OCI-LY3 (cell line): ENCODE results near the gene RSPH9.

Source experiments
- H2AFZ ChIP-seq: fragments of 200-600, 300-600 bp; shearing (Covaris generic); 2 replicates; pipeline ENCODE4 v1.6.0; 2014; ENCODE audit warnings: antibody characterized with exemption, low read depth, low read length
- H3K27ac ChIP-seq: fragments of 200-600, 300-600 bp; sonication (generic); 2 replicates; pipeline ENCODE4 v1.5.1; 2014; ENCODE audit warnings: mild to moderate bottlenecking, low read length, moderate library complexity, mixed read lengths
- H3K27me3 ChIP-seq: fragments of 200-600, 300-600 bp; sonication (generic); 2 replicates; pipeline ENCODE4 v1.6.1; 2014; ENCODE audit warnings: low read depth, low read length, mixed read lengths
- H3K36me3 ChIP-seq: fragments of 200-600, 300-600 bp; sonication (generic); replicated peaks from 2 replicates; pipeline ENCODE3; 2014; ENCODE audit warnings: low read depth, low read length, mixed read lengths
- H3K4me1 ChIP-seq: fragments of 300-600, 200-600 bp; sonication (generic); 2 replicates; pipeline ENCODE4 v1.6.1; 2014; ENCODE audit warnings: low read length, mixed read lengths
- H3K4me2 ChIP-seq: fragments of 200-600, 300-600 bp; sonication (generic); 2 replicates; pipeline ENCODE4 v1.6.1; 2014; ENCODE audit warnings: low read length, mixed read lengths
- H3K4me3 ChIP-seq: fragments of 300-600, 200-600 bp; sonication (generic); 2 replicates; pipeline ENCODE4 v1.5.1; 2014; ENCODE audit warnings: antibody characterized with exemption, mild to moderate bottlenecking, low read length, moderate library complexity
- H3K79me2 ChIP-seq: fragments of 300-600, 200-600 bp; shearing (Covaris generic); 2 replicates; pipeline ENCODE4 v1.6.1; 2014; ENCODE audit warnings: mild to moderate bottlenecking, low read length, mixed read lengths
- H3K9ac ChIP-seq: fragments of 300-600, 200-600 bp; shearing (Covaris generic); 2 replicates; pipeline ENCODE4 v1.6.0; 2014; ENCODE audit warnings: mild to moderate bottlenecking, low read length, moderate library complexity
- H3K9me3 ChIP-seq: fragments of 200-600, 300-600 bp; shearing (Covaris generic); 2 replicates; pipeline ENCODE4 v1.6.1; 2014; ENCODE audit warnings: low read length, mixed read lengths; ENCODE audit not compliant: insufficient read depth
- H4K20me1 ChIP-seq: fragments of 200-600, 300-600 bp; sonication (generic); 2 replicates; pipeline ENCODE4 v1.6.1; 2016; ENCODE audit warnings: low read length, mixed read lengths; ENCODE audit not compliant: insufficient read depth
- CTCF ChIP-seq: fragments of 200-600, 300-600 bp; sonication (generic); IDR thresholded peaks from 2 replicates; pipeline ENCODE4 v1.5.1; 2014; ENCODE audit warnings: antibody characterized with exemption, low read length, low read depth
- EZH2phosphoT487 ChIP-seq: fragments of 200-600 bp; shearing (Covaris generic); IDR thresholded peaks from 2 replicates; pipeline ENCODE4 v1.6.1; 2018; ENCODE audit warnings: antibody characterized with exemption, mixed run types, low read depth

RSPH9 gene

GRCh38 chr6:43668151-43669028, 23.6 kb downstream of the RSPH9 start:
- peak overlapping the region; percentile 35; the same call in 1 of the 2 replicates for H3K9ac ChIP-seq
- H3K27me3 ChIP-seq = no peaks in the 10 kb centered on the region
- H2AFZ ChIP-seq = no peak overlapping the region
- no peaks in the 10 kb centered on the region for H3K79me2 ChIP-seq
- no peak for TF ChIP-seq EZH2phosphoT487
- TF ChIP-seq CTCF = peak; percentile 91
- H4K20me1 ChIP-seq = no peaks in the 10 kb centered on the region
- H3K9me3 ChIP-seq = no peaks in the 10 kb centered on the region
- H3K36me3 ChIP-seq = peaks cover 22% of the 10 kb centered on the region
- peaks cover 31% of the 10 kb centered on the region for H3K4me1 ChIP-seq
- peak overlapping the region; percentile 16; the same call in 1 of the 2 replicates for H3K27ac ChIP-seq
- peak overlapping the region; percentile 74 for H3K4me2 ChIP-seq
- H3K4me3 ChIP-seq = peak overlapping the region; percentile 49; the same call in 1 of the 2 replicates

DNA sequence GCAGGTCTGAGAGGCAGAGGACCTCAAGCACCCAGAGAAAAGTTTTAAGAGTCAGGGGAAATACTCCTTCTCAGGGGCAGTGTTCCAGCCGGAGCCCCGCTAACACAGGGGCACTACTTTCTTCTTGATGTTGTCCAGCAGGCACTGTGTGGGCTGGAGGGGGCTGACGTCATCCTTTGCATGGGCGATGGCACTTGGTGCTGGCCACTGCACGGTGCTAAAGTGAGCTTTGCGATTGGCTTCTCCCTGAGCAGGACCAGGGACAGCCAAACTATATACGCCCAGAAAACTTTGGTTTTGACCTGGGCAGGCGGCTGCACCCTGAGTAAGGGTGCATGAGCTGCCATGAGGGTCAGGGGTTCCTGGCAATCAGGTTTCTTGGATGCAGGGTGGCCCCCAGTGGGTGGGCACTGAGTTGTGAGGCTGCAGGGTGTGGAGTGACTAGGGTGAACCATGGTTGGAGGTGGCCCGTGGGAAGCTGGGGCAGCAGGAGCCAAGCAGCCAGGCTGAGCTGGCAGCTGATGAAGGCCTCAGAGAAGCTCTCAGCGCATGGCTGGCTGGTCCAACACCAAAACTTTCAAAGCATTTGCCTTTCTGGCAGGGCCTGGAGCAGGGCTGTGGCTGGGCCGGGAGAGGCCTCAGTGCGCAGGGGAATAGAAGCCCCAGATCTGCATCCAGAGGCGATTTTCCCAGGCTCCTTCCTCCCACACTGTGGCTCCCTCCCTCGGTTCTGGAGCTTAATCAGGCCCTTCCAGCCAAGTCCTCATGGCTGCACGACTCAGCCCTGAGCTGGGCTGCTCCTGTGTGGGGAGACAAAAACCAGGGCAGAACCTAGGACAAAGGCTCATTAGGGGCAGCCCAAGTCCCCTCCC, 24.4 kb downstream of the RSPH9 start:
- no peak overlapping the region for H3K4me3 ChIP-seq
- no peak overlapping the region for H2AFZ ChIP-seq
- TF ChIP-seq EZH2phosphoT487 (no peak), CTCF (no peak)
- no peaks in the 10 kb centered on the region for H3K27me3 ChIP-seq
- H3K4me2 ChIP-seq = peak overlapping the region; percentile 74; the same call in 1 of the 2 replicates
- no peak overlapping the region for H3K9ac ChIP-seq
- H3K27ac ChIP-seq = no peak overlapping the region; the same call in 1 of the 2 replicates
- no peaks in the 10 kb centered on the region for H3K79me2 ChIP-seq
- H3K4me1 ChIP-seq = peaks cover 31% of the 10 kb centered on the region
- peaks cover 30% of the 10 kb centered on the region for H3K36me3 ChIP-seq
- H3K9me3 ChIP-seq = no peaks in the 10 kb centered on the region
- H4K20me1 ChIP-seq = no peaks in the 10 kb centered on the region

- no peak for TF ChIP-seq CTCF
- TF ChIP-seq EZH2phosphoT487 = no peak
- H3K27me3 ChIP-seq = no peaks in the 10 kb centered on the region
- H2AFZ ChIP-seq = no peak overlapping the region
- peaks cover 38% of the 10 kb centered on the region for H3K36me3 ChIP-seq
- H4K20me1 ChIP-seq = 0 out of 2 replicates have a peak, but pooled peaks cover 6% of the 10 kb centered on the region
- no peak overlapping the region for H3K4me2 ChIP-seq
- H3K4me1 ChIP-seq = peaks cover 31% of the 10 kb centered on the region
- H3K27ac ChIP-seq = no peak overlapping the region
- no peak overlapping the region for H3K9ac ChIP-seq
- no peaks in the 10 kb centered on the region for H3K79me2 ChIP-seq
- H3K4me3 ChIP-seq = no peak overlapping the region
- no peaks in the 10 kb centered on the region for H3K9me3 ChIP-seq
Measured at GRCh38 chr6:43669922-43670622, 25.2 kb downstream of the RSPH9 start.
